Fibroblast of lung (primary cell): ENCODE measurements around the gene PDGFC.

Experiments
- EZH2 ChIP-seq: IDR thresholded peaks from 2 replicates; pipeline ENCODE4 v1.5.1; 2012; ENCODE audit warnings: low read length, control low read depth, mild to moderate bottlenecking; ENCODE audit errors: missing control alignments
- TF ChIP-seq, protein P1 (sequence below), 2 donors: IDR thresholded peaks in 1 of 2; conservative IDR thresholded peaks in 1 of 2; 1 replicate in 1 of 2; 2 replicates in 1 of 2; pipeline ENCODE4 v1.5.1; 2011 to 2012; ENCODE audit warnings: low read length in 2 of 2, control low read depth in 1 of 2, inconsistent platforms in 1 of 2, low read depth in 1 of 2, mild to moderate bottlenecking in 1 of 2

GRCh38 chr4:156962528-156962974 is 9.0 kb downstream of the PDGFC start:
- TF ChIP-seq, protein P1, sequence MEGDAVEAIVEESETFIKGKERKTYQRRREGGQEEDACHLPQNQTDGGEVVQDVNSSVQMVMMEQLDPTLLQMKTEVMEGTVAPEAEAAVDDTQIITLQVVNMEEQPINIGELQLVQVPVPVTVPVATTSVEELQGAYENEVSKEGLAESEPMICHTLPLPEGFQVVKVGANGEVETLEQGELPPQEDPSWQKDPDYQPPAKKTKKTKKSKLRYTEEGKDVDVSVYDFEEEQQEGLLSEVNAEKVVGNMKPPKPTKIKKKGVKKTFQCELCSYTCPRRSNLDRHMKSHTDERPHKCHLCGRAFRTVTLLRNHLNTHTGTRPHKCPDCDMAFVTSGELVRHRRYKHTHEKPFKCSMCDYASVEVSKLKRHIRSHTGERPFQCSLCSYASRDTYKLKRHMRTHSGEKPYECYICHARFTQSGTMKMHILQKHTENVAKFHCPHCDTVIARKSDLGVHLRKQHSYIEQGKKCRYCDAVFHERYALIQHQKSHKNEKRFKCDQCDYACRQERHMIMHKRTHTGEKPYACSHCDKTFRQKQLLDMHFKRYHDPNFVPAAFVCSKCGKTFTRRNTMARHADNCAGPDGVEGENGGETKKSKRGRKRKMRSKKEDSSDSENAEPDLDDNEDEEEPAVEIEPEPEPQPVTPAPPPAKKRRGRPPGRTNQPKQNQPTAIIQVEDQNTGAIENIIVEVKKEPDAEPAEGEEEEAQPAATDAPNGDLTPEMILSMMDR (conservative IDR thresholded peaks at IDR 0.05 in 1 of 2, IDR thresholded peaks at IDR 0.05 in 1 of 2; ENCODE audit: low read depth in 1 of 2, low read length in 2 of 2), result no peak
- TF ChIP-seq EZH2, result no peak
